Nephron (organoid): ENCODE measurements around the gene ZNF70.

Source experiments
- H3K27ac Mint-ChIP-seq, 3 experiments: 2 replicates each; pipeline ENCODE4 v1.8.0; 2020; ENCODE audit warnings: mixed read lengths in 3 of 3, mild to moderate bottlenecking in 2 of 3, moderate library complexity in 1 of 3
- H3K27me3 Mint-ChIP-seq: 2 replicates; pipeline ENCODE4 v1.8.0; 2021; ENCODE audit warnings: low read depth, mild to moderate bottlenecking, moderate library complexity, mixed read lengths
- H3K36me3 Mint-ChIP-seq: 2 replicates; pipeline ENCODE4 v1.8.0; 2020; ENCODE audit warnings: low read depth, mixed read lengths
- H3K4me1 Mint-ChIP-seq: 2 replicates; pipeline ENCODE4 v1.8.0; 2020; ENCODE audit warnings: mixed read lengths
- H3K4me3 Mint-ChIP-seq, 3 experiments: 2 replicates each; pipeline ENCODE4 v1.8.0; 2020; ENCODE audit warnings: mild to moderate bottlenecking in 3 of 3, mixed read lengths in 3 of 3, moderate library complexity in 2 of 3
- H3K9me3 Mint-ChIP-seq: 2 replicates; pipeline ENCODE4 v1.8.0; 2020; ENCODE audit warnings: mixed read lengths
- TF ChIP-seq, protein P1 (sequence below), 3 experiments: fragments of 200-600 bp; sonication (generic); IDR thresholded peaks; one replicate each; pipeline ENCODE4 v1.5.0; 2021; ENCODE audit warnings: antibody characterized with exemption in 3 of 3; ENCODE audit not compliant: unreplicated experiment in 3 of 3

ZNF70 gene

DNA sequence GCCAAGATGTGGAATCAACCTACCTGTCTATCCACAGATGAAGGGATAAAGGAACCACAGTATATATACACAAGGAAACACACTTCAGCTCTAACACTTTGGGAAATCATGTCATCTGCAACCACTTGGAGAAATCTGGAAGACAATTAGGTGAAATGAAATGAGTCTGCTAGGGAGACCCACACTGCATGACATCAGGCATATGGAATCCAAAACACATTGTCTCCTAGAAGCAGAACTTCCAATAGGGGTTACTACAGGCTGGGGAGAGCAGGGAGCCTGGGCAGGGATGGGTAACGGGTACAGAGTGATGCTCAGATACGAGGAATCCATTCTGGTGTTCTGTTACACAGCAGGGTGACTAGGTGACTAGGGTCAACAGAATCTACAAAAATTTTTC, 41.8 kb downstream of the ZNF70 start:
- no peaks in the 10 kb centered on the region for H3K4me1 Mint-ChIP-seq
- H3K27me3 Mint-ChIP-seq: no peaks in the 10 kb centered on the region
- TF ChIP-seq, protein P1, sequence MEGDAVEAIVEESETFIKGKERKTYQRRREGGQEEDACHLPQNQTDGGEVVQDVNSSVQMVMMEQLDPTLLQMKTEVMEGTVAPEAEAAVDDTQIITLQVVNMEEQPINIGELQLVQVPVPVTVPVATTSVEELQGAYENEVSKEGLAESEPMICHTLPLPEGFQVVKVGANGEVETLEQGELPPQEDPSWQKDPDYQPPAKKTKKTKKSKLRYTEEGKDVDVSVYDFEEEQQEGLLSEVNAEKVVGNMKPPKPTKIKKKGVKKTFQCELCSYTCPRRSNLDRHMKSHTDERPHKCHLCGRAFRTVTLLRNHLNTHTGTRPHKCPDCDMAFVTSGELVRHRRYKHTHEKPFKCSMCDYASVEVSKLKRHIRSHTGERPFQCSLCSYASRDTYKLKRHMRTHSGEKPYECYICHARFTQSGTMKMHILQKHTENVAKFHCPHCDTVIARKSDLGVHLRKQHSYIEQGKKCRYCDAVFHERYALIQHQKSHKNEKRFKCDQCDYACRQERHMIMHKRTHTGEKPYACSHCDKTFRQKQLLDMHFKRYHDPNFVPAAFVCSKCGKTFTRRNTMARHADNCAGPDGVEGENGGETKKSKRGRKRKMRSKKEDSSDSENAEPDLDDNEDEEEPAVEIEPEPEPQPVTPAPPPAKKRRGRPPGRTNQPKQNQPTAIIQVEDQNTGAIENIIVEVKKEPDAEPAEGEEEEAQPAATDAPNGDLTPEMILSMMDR (IDR thresholded peaks at IDR 0.05; ENCODE audit: unreplicated experiment in 3 of 3): no peak
- H3K36me3 Mint-ChIP-seq: peaks cover 79% of the 10 kb centered on the region
- H3K27ac Mint-ChIP-seq: no peak overlapping the region
- no peak overlapping the region for H3K4me3 Mint-ChIP-seq
- H3K9me3 Mint-ChIP-seq: no peaks in the 10 kb centered on the region

DNA sequence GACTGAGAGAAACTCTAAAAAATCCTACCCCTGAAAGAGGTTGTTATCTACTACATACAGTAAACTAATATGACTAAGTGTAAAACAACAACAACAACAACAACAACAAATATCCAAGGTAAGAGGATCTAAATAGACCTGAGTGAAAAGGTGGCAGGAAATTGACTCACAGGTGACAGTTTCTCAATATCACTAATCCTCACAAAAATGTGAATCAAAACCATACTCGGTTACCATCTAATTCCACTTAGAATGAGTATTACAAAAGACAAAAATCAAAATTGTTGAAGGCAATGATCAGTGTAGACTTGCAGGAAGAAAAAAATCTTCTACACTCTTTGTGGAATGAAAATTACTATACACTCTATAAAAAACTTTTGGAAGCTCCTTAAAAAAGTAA, 42.6 kb downstream of the ZNF70 start:
- TF ChIP-seq, protein P1 (IDR thresholded peaks at IDR 0.05; ENCODE audit: unreplicated experiment in 3 of 3): no peak
- no peaks in the 10 kb centered on the region for H3K27me3 Mint-ChIP-seq
- no peaks in the 10 kb centered on the region for H3K4me1 Mint-ChIP-seq
- no peak overlapping the region for H3K4me3 Mint-ChIP-seq
- no peaks in the 10 kb centered on the region for H3K9me3 Mint-ChIP-seq
- H3K27ac Mint-ChIP-seq: no peak overlapping the region
- peaks cover 79% of the 10 kb centered on the region for H3K36me3 Mint-ChIP-seq

DNA sequence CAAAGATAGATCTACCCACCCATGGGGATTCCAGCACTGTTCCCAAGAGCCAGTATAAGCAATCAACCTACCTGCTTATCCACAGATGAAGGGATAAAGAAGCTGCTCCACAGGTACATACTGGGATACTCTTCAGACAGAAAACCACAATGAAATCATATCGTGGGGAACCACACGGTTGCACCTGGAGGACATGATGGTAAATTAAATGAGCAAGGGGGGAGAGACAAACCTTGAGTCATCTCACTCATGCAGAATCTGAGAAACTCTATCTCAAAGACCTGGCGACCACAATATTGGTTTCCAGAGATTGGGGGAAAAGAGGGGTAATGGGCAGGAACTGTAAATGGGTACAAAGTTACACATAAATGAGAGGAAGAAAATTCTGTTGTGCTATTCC, 45.6 kb downstream of the ZNF70 start:
- Mint-ChIP-seq H3K4me3 (no peak overlapping the region), H3K36me3 (peaks cover 83% of the 10 kb centered on the region), H3K4me1 (no peaks in the 10 kb centered on the region), H3K27ac (no peak overlapping the region), H3K9me3 (no peaks in the 10 kb centered on the region), H3K27me3 (no peaks in the 10 kb centered on the region)
- TF ChIP-seq, protein P1 (IDR thresholded peaks at IDR 0.05; ENCODE audit: unreplicated experiment in 3 of 3): no peak

DNA sequence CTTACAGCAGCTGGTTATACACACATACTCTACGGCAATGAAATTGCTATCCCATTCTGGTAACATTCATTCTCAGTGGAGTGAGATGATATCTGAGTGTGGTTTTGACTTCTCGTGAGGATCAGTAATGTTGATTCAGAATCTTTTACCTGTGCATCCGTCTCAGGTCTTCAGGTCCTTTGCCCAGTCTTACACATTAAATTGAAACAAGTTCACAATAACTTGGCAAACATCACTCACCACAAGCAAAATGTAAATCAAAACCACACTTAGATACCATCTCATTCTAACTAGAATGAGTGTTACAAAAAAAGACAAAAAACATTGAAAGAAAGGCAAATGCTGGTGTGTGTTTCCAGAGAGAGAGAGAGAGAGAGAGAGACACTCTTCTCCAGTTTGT, 46.1 kb downstream of the ZNF70 start:
- no peaks in the 10 kb centered on the region for H3K9me3 Mint-ChIP-seq
- TF ChIP-seq, protein P1 (IDR thresholded peaks at IDR 0.05; ENCODE audit: unreplicated experiment in 3 of 3): no peak
- H3K36me3 Mint-ChIP-seq: peaks cover 83% of the 10 kb centered on the region
- H3K4me3 Mint-ChIP-seq: no peak overlapping the region
- no peaks in the 10 kb centered on the region for H3K27me3 Mint-ChIP-seq
- H3K4me1 Mint-ChIP-seq: no peaks in the 10 kb centered on the region
- H3K27ac Mint-ChIP-seq: no peak overlapping the region

- TF ChIP-seq, protein P1 (IDR thresholded peaks at IDR 0.05; ENCODE audit: unreplicated experiment in 3 of 3): no peak
- Mint-ChIP-seq H3K36me3 (peaks cover 85% of the 10 kb centered on the region), H3K27ac (no peak overlapping the region), H3K9me3 (no peaks in the 10 kb centered on the region), H3K4me3 (no peak overlapping the region), H3K27me3 (no peaks in the 10 kb centered on the region), H3K4me1 (no peaks in the 10 kb centered on the region)
Measured at GRCh38 chr22:23704062-23704461, 46.9 kb downstream of the ZNF70 start.

DNA sequence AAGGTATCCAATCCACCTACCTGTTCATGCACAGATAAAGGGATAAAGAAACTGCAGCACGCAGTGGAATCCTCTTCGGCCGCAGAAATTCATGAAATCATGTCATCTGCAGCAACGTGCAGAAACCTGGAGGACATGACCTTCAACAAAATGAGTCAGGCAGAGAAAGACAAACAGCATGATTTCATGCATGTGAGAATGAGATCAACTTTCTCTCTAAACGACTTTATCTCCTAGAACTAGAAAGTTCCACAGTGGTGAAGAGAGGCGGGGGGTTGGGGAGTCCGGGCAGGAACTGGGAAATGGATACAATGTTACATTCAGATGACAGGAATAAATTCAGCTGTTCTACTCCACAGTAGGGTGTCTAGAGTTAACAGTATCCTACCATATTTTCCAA, 50.2 kb downstream of the ZNF70 start:
- no peak overlapping the region for H3K4me3 Mint-ChIP-seq
- peaks cover 60% of the 10 kb centered on the region for H3K36me3 Mint-ChIP-seq
- TF ChIP-seq, protein P1 (IDR thresholded peaks at IDR 0.05; ENCODE audit: unreplicated experiment in 3 of 3): no peak
- peak overlapping the region in 1 of 3 experiments; percentile 35 for H3K27ac Mint-ChIP-seq
- no peaks in the 10 kb centered on the region for H3K4me1 Mint-ChIP-seq
- no peaks in the 10 kb centered on the region for H3K9me3 Mint-ChIP-seq
- peaks cover 4% of the 10 kb centered on the region for H3K27me3 Mint-ChIP-seq
